T-cell (primary cell): ENCODE data around the gene RNF121. TPM values are rescaled to one million over a fixed set of nuclear protein-coding genes. Genes with fewer than 3 reads are reported as not detected.
A peak's percentile ranks its signal among the peaks of the same experiment; 100 is the strongest.

Experiments used
- ATAC-seq, 4 experiments: fragments of 200-7000 bp in 3 of 4; fragments of 150-1000 bp in 1 of 4; cut with Tn5 transposase; replicated peaks in 1 of 4; 1 replicate in 3 of 4; 2 replicates in 1 of 4; pipeline ENCODE4 v1.10.0; 2021; ENCODE audit warnings: moderate library complexity in 3 of 4, mild to moderate bottlenecking in 2 of 4, moderate number of reproducible peaks in 1 of 4
- CTCF ChIA-PET, 2 donors: fragments of 300-600 bp; sonication (Branson Sonifier 250); formaldehyde crosslinking; loops; one replicate each; lab custom pipeline; 2022; ENCODE audit warnings: antibody characterized with exemption in 2 of 2; lab: Charles Lee
- POLR2A ChIA-PET, 2 donors: fragments of 300-600 bp; sonication (Branson Sonifier 250); formaldehyde crosslinking; loops; one replicate each; lab custom pipeline; 2022; ENCODE audit warnings: antibody characterized with exemption in 2 of 2; lab: Charles Lee
- DNase-seq, 35 experiments: peaks; one replicate each; pipeline versions ENCODE4 v3.0.0 to v3.0.0-alpha.2; 2013 to 2023
- H3K27ac ChIP-seq: one replicate; pipeline ENCODE4 v1.5.1; 2013; ENCODE audit warnings: low read length
- H3K27me3 ChIP-seq, 2 experiments: replicated peaks in 1 of 2; 1 replicate in 1 of 2; 2 replicates in 1 of 2; pipeline versions ENCODE4 v1.6.1 to v1.7.0; 2013; ENCODE audit warnings: low read length in 1 of 2, mixed read lengths in 1 of 2; ENCODE audit not compliant: control insufficient read depth in 2 of 2, insufficient read depth in 2 of 2; ENCODE audit errors: extremely low read depth in 1 of 2
- H3K36me3 ChIP-seq, 2 donors: 1 replicate in 1 of 2; 2 replicates in 1 of 2; pipeline versions ENCODE4 v1.6.1 to v1.7.0; 2013; ENCODE audit warnings: low read length in 1 of 2; ENCODE audit not compliant: control insufficient read depth in 2 of 2, insufficient read depth in 1 of 2; ENCODE audit errors: extremely low read depth in 1 of 2
- H3K4me1 ChIP-seq, 2 experiments: 1 replicate in 1 of 2; 2 replicates in 1 of 2; pipeline versions ENCODE4 v1.6.1 to v1.7.0; 2013; ENCODE audit warnings: low read length in 2 of 2, mixed read lengths in 1 of 2; ENCODE audit not compliant: insufficient read depth in 2 of 2, control insufficient read depth in 1 of 2; ENCODE audit errors: extremely low read depth in 1 of 2
- H3K4me3 ChIP-seq, 2 donors: 1 replicate in 1 of 2; 2 replicates in 1 of 2; pipeline versions ENCODE4 v1.5.1 to v1.7.0; 2013; ENCODE audit warnings: mild to moderate bottlenecking in 2 of 2, low read length in 1 of 2, moderate library complexity in 1 of 2; ENCODE audit not compliant: control insufficient read depth in 1 of 2; ENCODE audit errors: extremely low read depth in 1 of 2
- H3K9me3 ChIP-seq: 2 replicates; pipeline ENCODE4 v1.7.0; 2013
- H3K27ac Mint-ChIP-seq, 2 donors: one replicate each; pipeline ENCODE4 v1.8.0; 2020 to 2021; ENCODE audit warnings: mild to moderate bottlenecking in 2 of 2, mixed read lengths in 2 of 2
- H3K27me3 Mint-ChIP-seq, 2 donors: one replicate each; pipeline ENCODE4 v1.8.0; 2021 to 2022; ENCODE audit warnings: mixed read lengths in 2 of 2
- H3K36me3 Mint-ChIP-seq: one replicate; pipeline ENCODE4 v1.8.0; 2021; ENCODE audit warnings: mixed read lengths
- H3K4me1 Mint-ChIP-seq, 3 donors: one replicate each; pipeline ENCODE4 v1.8.0; 2020 to 2022; ENCODE audit warnings: mixed read lengths in 3 of 3, mild to moderate bottlenecking in 1 of 3
- H3K4me3 Mint-ChIP-seq, 3 donors: one replicate each; pipeline ENCODE4 v1.8.0; 2020 to 2022; ENCODE audit warnings: mild to moderate bottlenecking in 3 of 3, mixed read lengths in 3 of 3, moderate library complexity in 3 of 3
- H3K9me3 Mint-ChIP-seq, 3 donors: one replicate each; pipeline ENCODE4 v1.8.0; 2020 to 2022; ENCODE audit warnings: mixed read lengths in 3 of 3
- WGBS: methylation state at CpG from one replicate; pipeline ENCODE4 v1.1.5; 2013; ENCODE audit warnings: missing lambda C conversion rate; ENCODE audit not compliant: insufficient coverage; 5-methylcytosine and 5-hydroxymethylcytosine counted together
- total RNA-seq, 35 experiments: library from RNA in 6 of 35; stranded (reverse) in 6 of 35; fragments of 120-200 nt in 1 of 35; gene quantifications; one replicate each; pipeline versions ENCODE4 v1.2.1 to v1.2.4 and lab custom pipeline; 2013 to 2026

The RNF121 gene
- total RNA-seq, 5 donors from 2014 or later (not counting 1 experiment from before 2014, with no cell fraction given) = 23.9 to 29.1 (median 24.8) TPM

DNA sequence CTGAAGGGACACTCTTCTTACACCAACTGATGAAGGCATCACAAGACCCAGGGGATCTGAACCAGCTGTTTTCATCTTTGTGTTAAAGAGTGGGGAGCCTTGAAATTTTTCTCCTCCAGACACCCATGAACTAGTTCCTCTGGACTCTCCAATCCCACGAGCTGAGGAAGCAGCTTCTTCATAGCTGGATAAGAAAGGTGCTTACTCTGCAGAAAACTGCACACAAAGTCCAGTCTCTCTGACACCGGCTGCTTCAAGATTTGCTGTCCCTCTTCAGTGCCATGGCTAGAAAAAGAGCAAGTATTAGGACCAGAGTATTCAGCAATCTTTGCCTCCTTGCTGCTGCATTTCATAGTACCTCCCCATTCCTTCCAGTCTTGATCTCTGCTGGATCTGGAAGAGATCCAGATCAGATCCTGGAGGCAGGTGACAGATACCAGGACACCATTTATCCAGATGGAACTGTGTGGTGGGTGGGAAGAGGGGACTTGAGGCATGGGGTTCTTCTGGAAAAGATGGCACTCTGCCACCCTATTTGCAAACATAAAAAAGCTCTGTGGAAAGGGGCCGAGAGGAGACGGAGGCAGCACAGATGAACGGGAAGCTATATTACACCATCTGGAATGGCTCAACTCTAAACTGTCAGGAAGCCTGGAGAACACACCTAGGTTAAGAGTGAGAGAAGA lies 95.4 kb downstream of the RNF121 start:
- H3K4me1 ChIP-seq = peaks cover 4 to 5% of the 10 kb centered on the region in 2 experiments
- peaks cover 23 to 94% of the 10 kb centered on the region in 2 donors for H3K36me3 ChIP-seq
- no peak overlapping the region for H3K4me3 ChIP-seq
- Mint-ChIP-seq H3K4me3 (no peak overlapping the region), H3K4me1 (peaks cover 37 to 40% (median 40%) of the 10 kb centered on the region in 3 donors), H3K9me3 (no peaks in the 10 kb centered on the region), H3K36me3 (peaks cover 67% of the 10 kb centered on the region), H3K27ac (no peak overlapping the region), H3K27me3 (no peaks in the 10 kb centered on the region)
- ATAC-seq (no peak), DNase-seq (no peak)
- ChIA-PET CTCF (interaction anchor here (0.6 to 2.7 kb wide), 20 partner anchors 12 to 161 kb away, joined by 3 to 40 read pairs (median 6); partner anchors contain the start of genes ANAPC15 (in 1 of the 2) and NUMA1 (in 1 of the 2)), POLR2A (no interaction called here)
- H3K9me3 ChIP-seq = no peaks in the 10 kb centered on the region
- WGBS = 92% methylated on average over 2 of the region's 5 CpGs
- no peaks in the 10 kb centered on the region for H3K27me3 ChIP-seq
- no peak overlapping the region for H3K27ac ChIP-seq

DNA sequence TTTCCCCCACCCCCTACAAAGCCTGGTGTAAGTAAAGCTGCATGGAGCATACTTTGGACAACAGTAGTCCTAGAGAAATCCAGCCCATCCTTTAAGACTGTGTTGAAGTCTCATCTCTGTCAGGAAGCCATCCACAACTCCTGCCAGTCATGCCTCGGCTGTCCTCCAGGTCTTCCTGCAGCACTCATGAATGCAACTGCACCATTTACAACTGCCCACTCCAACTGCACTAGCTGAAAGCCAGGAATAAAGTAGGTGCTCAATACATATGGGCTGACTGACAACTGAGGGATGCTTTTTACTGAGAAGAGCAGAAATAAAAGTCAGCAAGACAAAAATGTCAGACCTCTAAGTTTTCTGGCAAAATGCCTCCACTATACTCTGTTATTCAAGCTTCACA lies 97.2 kb downstream of the RNF121 start:
- Histone ChIP-seq H3K36me3 (peaks cover 10 to 91% of the 10 kb centered on the region in 2 donors), H3K4me3 (no peak overlapping the region), H3K4me1 (peaks cover 4 to 13% of the 10 kb centered on the region in 2 experiments), H3K9me3 (no peaks in the 10 kb centered on the region), H3K27me3 (no peaks in the 10 kb centered on the region), H3K27ac (no peak overlapping the region)
- WGBS = 80% methylated on average over 1 of the region's 1 CpG
- Mint-ChIP-seq H3K27ac (peak overlapping the region in 1 of 2 donors; percentile 57), H3K9me3 (no peaks in the 10 kb centered on the region), H3K27me3 (no peaks in the 10 kb centered on the region), H3K36me3 (peaks cover 53% of the 10 kb centered on the region), H3K4me1 (peaks cover 50 to 56% (median 52%) of the 10 kb centered on the region in 3 donors), H3K4me3 (no peak overlapping the region)
- POLR2A ChIA-PET = interaction anchor here in 1 of 2 donors (0.6 to 1.4 kb wide), 2 partner anchors 80 to 118 kb away, joined by 7 to 10 read pairs; no protein-coding TSS in a partner anchor
- no peak for ATAC-seq
- DNase-seq = no peak
- CTCF ChIA-PET = interaction anchor here (0.5 to 2.7 kb wide), 9 partner anchors 14 to 157 kb away, joined by 3 to 40 read pairs (median 4); no protein-coding TSS in a partner anchor

DNA sequence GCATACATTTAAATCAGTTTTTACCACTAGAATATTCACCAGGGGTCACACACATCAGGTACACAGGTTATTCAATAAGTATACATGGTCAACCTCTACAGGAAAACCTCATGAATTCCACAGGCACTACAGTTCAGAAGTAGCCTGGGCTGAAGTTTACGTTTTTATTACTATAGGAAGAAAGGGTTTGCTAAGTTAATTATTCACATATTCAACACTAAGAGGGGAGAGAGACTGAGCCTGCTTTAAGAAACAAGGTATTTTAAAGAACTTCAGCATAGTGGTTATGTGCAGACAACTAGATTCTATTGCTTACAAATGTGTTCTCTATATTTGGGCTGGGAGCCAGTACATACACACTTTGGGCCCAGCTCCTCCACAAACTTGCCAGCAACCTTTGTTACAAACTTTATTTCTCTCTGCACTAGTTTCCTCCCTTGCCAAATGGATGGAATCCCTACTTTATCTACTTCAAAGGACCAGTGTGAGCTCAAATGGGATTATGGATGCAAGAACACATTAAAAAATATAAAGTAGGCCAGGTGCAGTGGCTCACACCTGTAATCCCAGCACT lies 101.7 kb downstream of the RNF121 start:
- H3K9me3 Mint-ChIP-seq = no peaks in the 10 kb centered on the region
- Histone ChIP-seq H3K4me1 (peaks cover 2 to 30% of the 10 kb centered on the region in 2 experiments), H3K4me3 (no peak overlapping the region), H3K9me3 (no peaks in the 10 kb centered on the region), H3K36me3 (peaks cover 9 to 82% of the 10 kb centered on the region in 2 donors), H3K27ac (peak overlapping the region; percentile 10), H3K27me3 (no peaks in the 10 kb centered on the region)
- peaks cover 62 to 66% (median 63%) of the 10 kb centered on the region in 3 donors for H3K4me1 Mint-ChIP-seq
- peaks cover 32% of the 10 kb centered on the region for H3K36me3 Mint-ChIP-seq
- ATAC-seq = no peak
- H3K4me3 Mint-ChIP-seq = peak overlapping the region in 1 of 3 donors; percentile 30
- no peak for DNase-seq
- H3K27ac Mint-ChIP-seq = peak overlapping the region; percentile 30 to 76
- POLR2A ChIA-PET = no interaction called here
- H3K27me3 Mint-ChIP-seq = no peaks in the 10 kb centered on the region
- CTCF ChIA-PET = interaction anchor here (0.6 to 1.6 kb wide), 5 partner anchors 10 to 104 kb away, joined by 3 to 10 read pairs (median 3); no protein-coding TSS in a partner anchor
- no CpG with 5 or more reads among the region's 1 CpG for WGBS

DNA sequence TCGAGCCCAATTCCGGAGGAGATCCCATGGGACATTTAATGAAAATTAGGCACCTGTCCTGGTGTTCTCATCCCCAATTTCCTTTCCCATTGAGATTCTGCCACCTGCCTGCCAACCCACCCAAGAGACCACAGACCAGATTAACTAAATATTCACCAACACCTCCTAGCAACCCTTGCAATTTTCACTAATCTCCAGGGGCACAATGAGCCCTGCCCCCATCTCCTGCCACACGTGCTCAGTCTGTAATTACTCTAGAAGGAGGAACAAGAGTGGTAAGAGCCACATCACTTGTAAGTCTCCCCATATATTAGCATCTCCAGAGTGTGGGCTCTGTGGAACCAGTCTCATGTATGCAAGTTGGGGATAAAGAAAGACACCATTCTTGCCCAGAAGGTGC lies 107.8 kb downstream of the RNF121 start:
- CTCF ChIA-PET = interaction anchor here in 1 of 2 donors (1.0 kb wide), 1 partner anchor 12 kb away, joined by 9 read pairs; no protein-coding TSS in a partner anchor
- Histone ChIP-seq H3K4me3 (no peak overlapping the region), H3K36me3 (peaks cover 3 to 33% of the 10 kb centered on the region in 2 donors), H3K4me1 (peaks cover 34 to 54% of the 10 kb centered on the region in 2 experiments), H3K9me3 (no peaks in the 10 kb centered on the region), H3K27ac (no peak overlapping the region), H3K27me3 (no peaks in the 10 kb centered on the region)
- WGBS = 100% methylated on average over 2 of the region's 3 CpGs
- no peaks in the 10 kb centered on the region for H3K27me3 Mint-ChIP-seq
- POLR2A ChIA-PET = no interaction called here
- peaks cover 17% of the 10 kb centered on the region for H3K36me3 Mint-ChIP-seq
- DNase-seq (no peak), ATAC-seq (no peak)
- H3K9me3 Mint-ChIP-seq = no peaks in the 10 kb centered on the region
- H3K4me1 Mint-ChIP-seq = peaks cover 36 to 41% (median 38%) of the 10 kb centered on the region in 3 donors
- peak overlapping the region; percentile 40 to 42 for H3K27ac Mint-ChIP-seq
- peak overlapping the region in 1 of 3 donors; percentile 18 for H3K4me3 Mint-ChIP-seq

DNA sequence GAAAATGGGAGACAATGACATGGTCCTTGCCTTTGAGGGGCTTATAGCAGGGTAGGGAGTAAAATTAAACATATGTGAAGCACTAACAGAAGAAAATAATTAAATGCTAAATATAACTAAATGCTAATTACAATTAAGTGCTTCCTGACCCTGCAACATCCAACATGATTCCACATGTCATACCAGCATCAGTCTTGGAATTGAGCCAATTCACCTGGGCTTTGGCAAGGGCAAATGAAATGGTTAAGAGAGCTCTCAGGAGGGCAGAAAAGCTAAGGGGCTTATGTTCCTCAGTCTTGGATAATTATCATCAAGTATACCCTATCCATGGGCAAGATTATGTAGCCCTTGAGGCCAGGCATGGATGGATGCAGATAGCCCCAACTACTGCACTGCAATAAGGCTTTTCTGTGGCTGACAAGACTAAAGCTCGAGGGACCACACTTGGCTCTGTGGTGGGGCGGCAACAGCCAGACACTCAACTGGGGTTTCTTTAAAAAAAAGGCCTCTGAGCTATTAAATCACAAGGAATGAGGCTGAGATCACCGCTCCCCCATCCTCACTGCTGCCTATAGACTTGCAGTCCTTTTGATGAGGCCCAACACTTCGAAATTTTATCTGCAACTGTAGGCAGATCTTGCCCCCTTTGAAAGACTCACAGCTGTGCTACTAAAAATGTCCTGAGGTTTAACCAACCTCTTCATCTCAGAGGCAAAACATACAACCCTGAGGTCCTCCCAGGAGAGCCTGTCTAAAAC lies 108.9 kb downstream of the RNF121 start:
- Mint-ChIP-seq H3K4me1 (peaks cover 44 to 47% (median 46%) of the 10 kb centered on the region in 3 donors), H3K36me3 (peaks cover 17% of the 10 kb centered on the region), H3K9me3 (no peaks in the 10 kb centered on the region), H3K27me3 (no peaks in the 10 kb centered on the region), H3K4me3 (no peak overlapping the region), H3K27ac (no peak overlapping the region)
- Histone ChIP-seq H3K4me1 (peaks cover 43 to 61% of the 10 kb centered on the region in 2 experiments), H3K9me3 (no peaks in the 10 kb centered on the region), H3K36me3 (peaks cover 3 to 23% of the 10 kb centered on the region in 2 donors), H3K4me3 (peak overlapping the region in 1 of 2 donors; percentile 35), H3K27me3 (no peaks in the 10 kb centered on the region), H3K27ac (peak overlapping the region; percentile 92)
- no peak for ATAC-seq
- ChIA-PET POLR2A (interaction anchor here (0.6 to 0.8 kb wide), 4 partner anchors 16 to 58 kb away, joined by 3 to 4 read pairs (median 3); no protein-coding TSS in a partner anchor), CTCF (interaction anchor here (0.6 to 1.1 kb wide), 4 partner anchors 12 to 106 kb away, joined by 3 to 5 read pairs (median 4); no protein-coding TSS in a partner anchor)
- WGBS = 61% methylated on average over 4 of the region's 4 CpGs
- DNase-seq = no peak
